Fibroblast of peridontal ligament (primary cell): Measurements from ENCODE around the gene ESR2.
"Not testable (repeated sequence)": the region's sequence is repeated elsewhere in the genome, so short reads cannot be mapped to it uniquely, and the experiment has no call there.

Experiments used
- DNase-seq: peaks from one replicate; pipeline ENCODE4 v3.0.0-alpha.2; 2010; ENCODE audit errors: extremely low read depth

Gene ESR2

DNA sequence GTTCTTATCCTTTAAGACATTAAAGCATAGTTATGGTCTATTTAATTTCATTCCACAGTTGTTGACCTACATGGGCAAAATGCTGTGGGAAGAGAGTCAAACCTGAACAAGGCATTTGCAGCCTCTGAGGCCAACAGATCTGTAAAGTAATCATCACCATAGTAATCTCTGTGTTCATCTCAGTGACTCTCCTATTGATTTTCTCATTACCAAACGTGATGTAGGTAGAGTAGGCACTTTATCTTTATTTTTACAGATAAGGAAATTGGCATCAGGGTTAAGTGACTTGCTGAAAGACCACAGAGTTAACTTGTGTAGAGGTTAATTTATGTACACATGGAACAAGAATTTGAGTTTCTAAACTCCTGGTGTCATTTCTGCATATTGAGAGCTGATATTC is 203.0 kb downstream of the ESR2 start:
- DNase-seq = no peak

DNA sequence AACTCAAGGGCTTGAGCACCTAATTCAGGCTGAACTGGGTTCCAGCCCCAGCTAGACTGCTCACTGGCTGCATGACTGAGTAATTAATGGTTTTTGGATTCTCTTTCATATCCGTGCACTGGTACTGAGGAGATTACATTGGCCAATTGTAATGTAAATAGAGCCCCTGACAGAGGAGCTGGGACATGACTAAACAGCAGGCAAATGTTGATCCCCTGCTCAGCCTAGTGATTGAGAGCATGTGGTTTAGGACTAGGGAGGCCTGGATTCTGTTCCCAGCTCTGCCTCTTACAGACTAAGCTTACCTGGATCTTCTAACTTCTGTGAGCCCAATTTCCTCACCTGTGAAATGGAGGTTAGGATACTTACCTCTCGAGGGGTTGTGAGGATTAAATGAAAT is 204.3 kb downstream of the ESR2 start:
- DNase-seq = peak; percentile 58

DNA sequence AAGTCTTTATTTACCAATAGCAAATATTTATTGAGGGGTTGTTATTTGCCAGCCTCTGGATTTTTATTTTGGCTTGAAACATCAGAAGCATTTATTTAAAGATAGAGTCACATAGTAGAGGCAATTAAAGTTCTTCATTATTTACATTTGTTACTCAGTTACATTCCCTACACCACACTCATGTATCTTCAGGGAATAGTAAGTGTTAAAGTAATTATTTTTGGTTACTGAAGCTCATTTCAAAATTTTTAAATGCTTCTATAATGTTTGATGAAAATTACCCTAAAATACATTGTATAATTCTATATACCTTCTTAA is 205.6 kb downstream of the ESR2 start:
- DNase-seq = no peak

DNA sequence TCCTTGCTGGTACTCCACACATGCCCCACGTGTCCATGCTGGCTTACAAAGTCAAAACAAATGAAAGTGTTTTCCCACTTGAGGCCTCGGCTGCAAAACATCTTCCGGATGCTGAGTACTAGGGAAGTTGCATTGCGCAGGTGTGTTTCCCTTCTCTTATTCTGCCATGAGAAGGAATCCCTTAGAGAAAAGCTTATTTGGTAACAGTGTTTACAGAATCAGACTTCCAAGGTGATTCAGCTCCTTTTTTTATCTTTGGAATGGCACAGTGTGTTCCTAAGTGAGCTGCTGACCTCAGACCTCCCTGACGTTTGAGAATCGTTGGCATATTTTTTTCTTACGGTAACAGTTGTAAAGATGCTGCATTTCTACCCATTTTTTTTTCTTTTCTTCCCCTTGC is 211.3 kb downstream of the ESR2 start:
- DNase-seq = no peak

DNA sequence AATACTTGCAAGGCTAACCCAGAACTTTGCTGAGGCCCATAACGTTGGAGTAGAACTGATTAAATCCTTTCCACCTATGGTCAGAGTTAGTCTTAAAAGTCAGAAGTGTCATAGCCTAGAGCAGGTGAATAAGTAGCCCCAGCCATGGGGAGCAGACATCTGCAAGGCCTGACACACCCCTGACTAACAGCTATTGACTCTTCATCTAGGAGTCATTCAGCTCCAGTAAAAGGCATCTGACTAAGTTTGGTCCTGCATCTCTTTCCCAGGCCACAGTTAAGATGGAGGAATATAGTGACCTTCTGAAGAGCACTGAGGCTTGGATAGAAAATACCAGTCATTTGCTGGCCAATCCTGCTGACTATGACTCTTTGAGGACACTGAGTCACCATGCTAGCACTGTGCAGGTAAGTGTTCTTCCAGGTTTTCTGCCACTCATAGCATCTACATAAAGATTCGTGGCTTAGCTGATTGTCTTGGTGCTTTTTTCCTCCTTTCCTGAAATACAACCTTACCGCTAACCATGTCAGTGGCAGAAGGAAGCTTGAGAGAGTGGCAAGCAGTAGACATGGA is 212.9 kb downstream of the ESR2 start:
- DNase-seq = no peak

DNA sequence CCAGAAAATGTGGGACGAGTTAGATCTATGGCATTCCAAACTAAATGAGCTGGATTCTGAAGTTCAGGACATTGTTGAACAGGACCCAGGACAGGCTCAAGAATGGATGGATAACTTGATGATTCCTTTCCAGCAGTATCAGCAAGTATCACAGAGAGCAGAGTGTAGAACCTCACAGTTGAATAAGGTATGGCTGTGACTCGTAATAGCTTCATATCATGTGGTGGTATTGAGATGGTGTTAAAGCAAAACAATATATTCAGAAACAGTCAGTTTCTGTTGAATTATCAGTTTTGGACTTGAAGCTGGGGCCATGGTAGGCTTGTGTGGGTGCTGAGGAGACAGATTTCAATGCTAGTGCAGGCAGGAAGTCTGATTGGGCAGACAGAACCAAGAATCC is 213.7 kb downstream of the ESR2 start:
- DNase-seq = no peak

DNA sequence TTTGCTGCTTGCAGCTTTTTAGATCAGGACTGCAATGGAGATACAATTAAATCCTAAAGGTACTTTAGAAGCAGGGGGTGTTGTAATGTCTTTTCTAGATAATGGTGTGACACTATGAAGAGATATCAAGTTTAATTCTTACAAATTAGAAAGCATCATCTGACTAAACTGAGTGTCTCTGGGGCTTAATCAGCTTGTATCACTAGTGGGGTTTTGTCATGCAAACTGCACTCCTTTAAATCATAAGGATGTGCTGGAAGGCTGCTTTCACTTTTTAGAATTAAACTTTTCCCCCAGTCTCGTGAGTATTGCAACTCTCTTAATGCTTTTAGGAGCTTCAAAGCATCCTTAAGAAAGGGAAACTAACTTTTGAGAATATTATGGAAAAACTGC is 218.6 kb downstream of the ESR2 start:
- no peak for DNase-seq

DNA sequence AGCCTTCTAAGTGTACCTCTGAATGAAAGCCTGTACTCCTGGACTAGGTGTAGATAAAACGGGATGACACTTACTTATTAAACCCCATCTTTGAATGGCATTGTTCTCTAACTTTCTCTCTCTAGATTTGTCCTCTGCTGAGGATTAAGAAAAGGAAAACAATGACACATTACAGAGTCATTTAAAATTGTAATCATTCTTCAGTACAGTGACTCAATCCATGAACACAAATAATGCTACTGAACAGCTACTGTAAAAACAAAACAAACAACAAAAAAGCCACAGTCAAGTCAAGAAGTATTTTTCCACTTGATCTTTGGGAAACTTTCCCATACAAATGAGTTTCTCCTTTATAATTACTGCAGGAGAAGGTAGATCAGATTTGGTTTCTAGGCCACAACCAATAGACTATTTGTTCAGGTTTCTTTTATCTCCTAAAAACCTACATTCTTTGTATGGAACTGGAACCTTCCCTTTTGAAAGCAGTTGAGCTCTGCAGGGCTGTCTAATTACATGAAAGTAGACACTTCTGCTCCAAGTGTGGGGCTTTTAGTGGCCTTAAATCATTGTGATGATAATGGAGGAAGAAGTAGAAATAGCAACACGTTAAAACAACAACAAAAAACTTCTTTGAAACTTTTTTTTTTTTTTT is 219.1 kb downstream of the ESR2 start:
- peak; percentile 30 for DNase-seq

DNA sequence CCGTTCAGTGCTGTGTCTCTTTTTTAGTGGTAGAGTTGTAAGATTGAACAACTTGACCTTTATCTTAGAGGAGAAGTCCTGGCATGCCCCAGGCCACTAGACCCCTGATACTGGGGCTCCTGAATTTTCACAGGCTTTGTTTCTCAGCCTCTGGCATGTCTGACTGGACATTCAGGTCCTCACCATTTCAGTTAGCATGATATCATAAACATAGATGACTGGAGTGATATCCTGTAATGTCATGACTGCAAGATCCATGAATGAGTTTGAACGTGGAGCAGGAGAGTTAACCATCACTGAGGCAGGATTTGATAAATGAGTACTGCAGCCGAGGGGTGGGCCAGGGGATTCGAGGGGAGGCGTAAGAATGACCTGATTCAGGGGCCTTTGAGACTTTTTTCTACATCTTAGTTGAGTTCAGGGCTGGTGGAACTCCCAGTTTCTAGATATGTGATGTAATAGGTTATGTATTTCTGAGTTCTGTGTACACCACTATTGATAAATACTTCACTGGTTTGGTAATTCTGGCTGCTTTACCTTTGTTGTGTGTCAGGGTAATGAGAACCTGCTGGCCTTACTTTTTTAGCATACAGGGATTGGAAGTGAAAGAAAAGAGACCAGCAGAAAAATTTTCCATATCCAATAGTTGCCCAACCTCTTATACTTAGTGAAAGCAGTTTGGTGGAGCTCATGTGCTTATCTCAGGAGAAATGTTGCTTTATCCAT is 224.4 kb downstream of the ESR2 start:
- DNase-seq = peak; percentile 24

DNA sequence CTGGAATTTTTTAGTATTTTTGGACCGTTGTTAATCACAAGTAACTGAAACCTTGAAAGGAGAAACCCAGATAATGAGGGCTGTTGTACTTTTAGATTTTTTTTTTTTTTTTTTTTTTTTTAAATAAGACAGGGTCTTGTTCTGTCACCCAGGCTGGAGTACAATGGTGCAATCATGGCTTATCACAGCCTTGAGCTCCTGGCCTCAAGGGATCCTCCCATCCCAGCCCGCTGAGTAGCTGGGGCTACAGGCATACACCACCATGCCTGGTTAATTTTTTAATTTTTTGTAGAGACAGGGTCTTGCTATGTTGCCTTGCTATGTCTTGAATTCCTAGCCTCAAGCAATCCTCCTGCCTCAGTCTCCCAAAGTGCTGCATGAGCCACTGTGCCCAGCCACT is 229.7 kb downstream of the ESR2 start:
- no peak for DNase-seq

DNA sequence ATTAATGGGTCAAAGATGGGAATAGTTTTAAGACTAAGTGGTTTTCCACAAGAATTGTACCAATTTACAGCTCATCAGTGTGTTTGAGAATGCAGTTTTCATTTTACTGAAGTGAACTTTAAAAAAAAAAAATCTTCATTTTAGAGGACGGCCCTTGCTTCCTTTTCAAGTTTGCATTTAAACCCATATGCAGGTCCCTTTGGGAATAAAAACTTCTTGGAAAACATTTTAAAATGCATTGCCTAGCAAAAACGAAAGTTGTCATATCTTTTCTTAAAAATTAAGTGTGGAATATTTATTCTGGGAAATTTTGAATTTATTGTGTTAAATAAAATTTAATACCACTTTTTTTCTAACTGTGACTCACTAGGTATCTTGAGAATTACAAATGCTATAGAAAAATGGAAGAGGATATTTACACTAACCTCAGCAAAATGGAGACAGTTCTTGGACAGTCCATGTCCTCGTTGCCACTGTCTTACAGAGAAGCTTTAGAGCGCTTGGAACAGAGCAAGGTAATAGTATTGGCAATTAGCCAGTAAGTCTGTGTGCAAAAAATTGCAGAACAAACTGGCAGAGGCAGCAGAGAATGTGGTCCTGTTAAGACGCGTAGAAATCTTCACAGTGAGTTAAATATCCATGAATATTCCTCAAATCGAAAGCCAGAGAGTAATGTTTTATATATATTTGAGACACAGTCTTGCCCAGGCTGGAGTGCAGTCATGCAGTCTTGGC is 231.6 kb downstream of the ESR2 start:
- DNase-seq = no peak

DNA sequence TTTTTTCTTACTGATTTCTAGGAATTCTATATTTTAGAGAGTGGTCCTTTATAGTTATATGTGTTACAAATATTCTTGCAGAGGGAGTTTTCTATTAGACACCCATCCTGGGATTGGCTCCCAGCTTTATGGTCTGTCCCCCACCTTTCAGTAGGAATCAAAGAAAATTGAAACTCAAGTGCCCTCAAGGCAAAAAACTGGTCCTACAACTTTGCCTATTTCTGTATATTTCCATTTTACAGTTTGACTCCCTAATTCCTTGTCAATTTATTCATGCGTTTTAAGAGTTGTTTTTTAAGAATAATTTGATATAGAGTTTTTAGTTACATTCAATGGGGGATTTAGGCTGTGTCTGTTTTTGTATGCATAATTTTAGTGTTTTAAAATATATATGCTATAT is 232.5 kb downstream of the ESR2 start:
- DNase-seq = no peak

DNA sequence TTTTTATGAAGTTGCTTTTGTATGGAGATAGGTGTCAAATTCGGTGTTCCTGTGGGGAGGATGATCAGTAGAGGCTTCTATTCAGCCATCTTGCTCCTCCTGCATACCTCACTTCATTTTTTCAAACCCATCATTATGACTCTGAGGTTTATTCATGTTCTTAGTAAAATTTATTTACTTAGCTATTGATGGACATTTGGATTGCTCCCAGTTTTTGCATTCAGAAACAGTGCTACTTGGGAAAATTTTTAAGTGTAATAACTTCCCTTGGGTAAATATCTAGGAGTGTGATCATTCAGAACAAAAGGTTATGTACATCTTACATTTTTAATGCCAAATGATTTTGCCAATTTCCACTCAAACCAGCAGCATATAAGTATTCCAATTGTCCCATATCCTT is 233.1 kb downstream of the ESR2 start:
- DNase-seq = no peak

DNA sequence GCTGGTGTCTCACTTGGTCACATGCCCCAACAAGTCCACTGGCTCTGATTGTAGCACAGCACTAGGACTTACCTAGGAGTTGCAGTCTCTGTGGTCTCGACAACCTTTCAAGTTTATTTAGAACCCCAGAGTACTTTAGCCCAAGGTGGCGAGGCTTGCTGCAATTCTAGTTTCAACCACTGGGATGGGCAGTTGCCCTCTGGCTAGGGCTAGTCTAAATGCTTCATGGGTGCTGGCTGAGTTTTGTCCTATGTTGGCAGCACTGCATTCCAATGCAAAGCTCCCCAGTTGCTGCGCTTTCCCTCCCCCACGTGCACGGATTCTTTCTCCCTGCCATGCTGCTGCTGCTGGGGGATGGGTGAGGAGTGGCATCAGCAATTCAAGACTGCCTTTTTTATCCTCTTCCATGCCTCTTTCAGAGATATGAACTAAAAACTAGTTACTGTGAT is 233.5 kb downstream of the ESR2 start:
- no peak for DNase-seq

DNA sequence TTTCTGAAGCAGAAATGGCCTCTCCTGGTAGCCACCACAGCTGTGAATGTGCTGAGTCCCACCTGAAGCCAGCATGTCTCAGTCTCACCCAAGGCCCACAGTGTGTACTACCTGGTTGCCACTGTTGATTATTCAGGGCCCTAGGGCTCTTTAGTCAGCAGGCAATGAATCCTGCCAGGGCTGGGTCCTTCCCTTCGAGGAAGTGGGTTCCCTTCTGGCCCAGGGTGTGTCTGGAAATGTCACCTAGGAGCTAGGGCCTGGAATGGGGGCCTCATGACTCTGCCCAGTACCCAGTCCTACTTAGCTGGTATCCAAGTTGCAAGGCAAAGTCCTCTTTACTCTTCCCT is 234.0 kb downstream of the ESR2 start:
- DNase-seq = no peak

DNA sequence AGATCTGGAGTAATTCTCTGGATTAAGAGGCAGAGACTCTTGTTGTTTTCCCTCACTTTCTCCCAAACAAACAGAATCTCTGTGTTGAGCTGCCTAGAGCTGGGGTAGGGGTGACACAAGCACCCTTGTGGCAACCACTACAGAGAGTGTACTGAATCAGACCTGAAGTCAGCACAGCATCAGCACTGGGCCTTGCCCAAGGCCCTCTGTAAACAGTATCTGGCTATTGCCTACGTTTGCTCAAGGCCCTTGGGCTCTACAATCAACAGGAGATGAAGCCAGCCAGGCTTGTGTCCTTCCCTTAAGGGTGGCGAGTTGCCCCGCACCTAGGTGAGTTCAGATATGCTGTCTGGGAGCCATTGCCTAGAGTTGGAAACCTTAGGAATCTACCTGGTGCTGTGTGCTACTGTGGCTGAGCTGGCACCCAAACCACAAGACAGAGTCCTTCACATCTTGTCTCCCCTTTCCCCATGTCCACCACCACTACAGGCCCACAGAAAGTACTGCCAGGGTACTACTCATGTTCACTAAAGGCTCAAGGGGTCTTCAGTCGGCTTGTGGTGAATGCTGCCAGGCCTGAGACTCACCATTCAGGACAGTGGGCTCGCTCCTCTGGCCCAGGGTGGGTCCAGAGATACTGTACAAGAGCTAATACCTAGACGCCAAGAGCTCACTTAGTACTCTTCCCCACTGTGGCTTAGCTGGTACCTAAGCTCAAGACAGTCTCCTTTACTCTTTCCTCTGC is 234.5 kb downstream of the ESR2 start:
- no peak for DNase-seq

DNA sequence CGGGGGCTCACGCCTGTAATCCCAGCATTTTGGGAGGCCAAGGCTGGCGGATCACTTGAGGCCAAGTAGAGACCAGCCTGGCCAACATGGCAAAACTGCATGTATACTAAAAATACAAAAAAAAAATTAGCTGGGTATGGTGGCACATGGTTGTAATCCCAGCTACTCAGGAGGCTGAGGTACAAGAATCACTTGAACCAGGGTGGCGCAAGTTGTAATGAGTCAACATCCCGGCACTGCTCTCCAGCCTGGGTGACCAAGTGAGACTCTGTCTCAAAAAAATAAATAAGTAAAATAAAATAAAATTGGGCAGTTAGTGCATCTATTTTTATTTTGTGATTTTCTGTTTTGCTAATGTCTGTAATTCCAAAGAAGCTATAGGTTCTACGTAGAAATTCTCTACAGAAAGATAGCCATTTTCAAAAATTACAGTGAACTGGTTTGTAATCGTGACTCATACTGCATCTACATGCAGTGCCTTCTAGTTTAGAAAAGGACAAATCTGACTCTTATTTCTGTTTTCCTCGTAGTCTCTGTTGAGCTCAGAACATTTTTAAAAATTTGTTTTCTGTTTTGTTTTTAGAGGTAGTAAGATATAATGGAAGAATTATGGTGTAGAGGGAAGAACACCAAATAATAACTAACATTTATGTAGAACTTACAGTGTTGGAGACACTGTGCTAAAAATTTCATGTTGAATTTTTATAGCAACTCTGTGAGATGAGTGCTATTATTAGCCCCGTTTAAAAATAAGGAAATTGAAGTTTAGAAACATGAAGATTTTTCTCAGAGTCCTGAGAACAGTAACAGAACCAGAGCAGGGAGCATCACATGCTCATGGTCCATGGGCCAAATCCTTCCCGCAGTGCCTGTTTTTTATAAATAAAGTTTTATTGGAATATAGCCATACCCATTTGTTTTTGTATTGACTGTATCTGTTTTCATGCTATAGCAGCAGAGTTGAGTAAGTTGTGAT is 240.2 kb downstream of the ESR2 start:
- no peak for DNase-seq

DNA sequence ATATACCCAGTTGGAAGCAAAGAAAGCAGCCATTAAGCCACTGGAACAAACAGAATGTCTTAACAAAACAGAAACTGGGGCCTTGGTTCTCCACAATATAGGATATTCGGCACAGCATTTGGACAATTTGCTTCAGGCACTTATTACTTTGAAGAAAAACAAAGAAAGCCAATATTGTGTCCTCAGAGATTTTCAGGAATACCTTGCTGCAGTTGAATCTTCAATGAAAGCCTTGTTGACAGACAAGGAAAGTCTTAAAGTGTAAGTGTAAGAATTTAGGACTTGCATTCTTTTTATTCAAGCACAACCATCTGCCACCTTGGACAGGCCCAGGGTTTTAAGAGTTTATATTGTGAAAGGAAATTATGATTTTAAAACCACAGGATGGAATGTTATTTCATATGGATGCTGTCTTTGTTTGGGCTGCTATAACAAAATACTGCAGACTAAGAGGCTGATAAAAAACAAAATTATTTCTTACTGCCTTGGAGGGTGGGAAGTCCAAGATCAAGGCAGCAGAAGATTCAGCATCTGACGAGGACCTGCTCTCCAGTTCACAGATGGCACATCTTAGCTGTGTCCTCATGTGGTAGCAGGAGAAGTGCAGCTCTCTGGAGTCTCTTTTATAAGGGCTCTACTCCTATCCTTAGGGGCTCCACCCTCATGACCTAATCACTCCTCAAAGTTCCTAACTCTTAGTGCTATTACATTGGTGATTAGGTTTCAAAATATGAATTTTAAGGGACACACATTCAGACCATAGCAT is 244.4 kb downstream of the ESR2 start:
- no peak for DNase-seq

DNA sequence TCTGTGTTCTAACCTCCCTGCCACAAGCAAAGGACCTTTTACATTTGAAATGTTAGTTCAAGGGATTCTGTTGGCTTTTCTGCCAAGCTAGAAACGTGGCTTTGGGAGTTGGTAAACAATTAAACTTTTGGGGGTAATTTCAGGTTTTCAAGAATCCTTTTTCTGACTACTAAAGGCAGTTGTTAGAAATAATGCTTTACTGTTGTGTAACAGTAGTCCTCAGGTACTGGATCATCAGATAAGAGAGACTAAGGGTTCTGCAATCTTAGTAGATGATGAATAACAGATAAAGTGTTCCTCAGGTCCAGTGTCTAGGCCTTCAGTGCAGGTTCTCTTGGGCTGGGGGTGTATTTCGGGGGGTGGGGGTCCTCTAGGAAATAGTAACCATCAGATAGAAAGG is 249.1 kb downstream of the ESR2 start:
- no peak for DNase-seq

DNA sequence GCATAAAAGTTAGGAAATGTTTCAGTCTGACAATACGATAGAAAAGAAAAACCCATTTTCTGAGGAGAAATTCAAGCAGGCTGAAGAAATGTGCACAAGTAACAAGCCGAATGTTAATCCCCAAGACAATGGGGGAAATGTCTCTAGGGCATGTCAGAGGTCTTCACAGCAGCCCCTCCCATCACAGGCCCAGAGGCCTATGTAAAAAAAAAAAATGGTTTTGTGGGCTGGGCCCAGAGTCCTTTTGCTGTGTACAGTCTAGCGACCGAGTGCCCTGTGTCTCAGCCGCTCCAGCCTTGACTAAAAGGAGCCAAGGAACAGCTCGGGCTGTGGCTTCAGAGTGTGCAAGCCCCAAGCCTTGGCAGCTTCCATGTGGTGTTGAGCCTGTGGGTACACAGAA is 250.9 kb downstream of the ESR2 start:
- DNase-seq = not testable (repeated sequence)
